GM12872 (cell line): ENCODE measurements around the gene CYSTM1.
A peak's percentile ranks its signal among the peaks of the same experiment; 100 is the strongest.

ENCODE experiments used
- TF ChIP-seq, protein P1 (sequence below): IDR thresholded peaks from 3 replicates; pipeline ENCODE4 v1.5.1; 2011; ENCODE audit warnings: low read depth, mild to moderate bottlenecking, low read length, moderate library complexity; ENCODE audit not compliant: insufficient read depth

The CYSTM1 gene

DNA sequence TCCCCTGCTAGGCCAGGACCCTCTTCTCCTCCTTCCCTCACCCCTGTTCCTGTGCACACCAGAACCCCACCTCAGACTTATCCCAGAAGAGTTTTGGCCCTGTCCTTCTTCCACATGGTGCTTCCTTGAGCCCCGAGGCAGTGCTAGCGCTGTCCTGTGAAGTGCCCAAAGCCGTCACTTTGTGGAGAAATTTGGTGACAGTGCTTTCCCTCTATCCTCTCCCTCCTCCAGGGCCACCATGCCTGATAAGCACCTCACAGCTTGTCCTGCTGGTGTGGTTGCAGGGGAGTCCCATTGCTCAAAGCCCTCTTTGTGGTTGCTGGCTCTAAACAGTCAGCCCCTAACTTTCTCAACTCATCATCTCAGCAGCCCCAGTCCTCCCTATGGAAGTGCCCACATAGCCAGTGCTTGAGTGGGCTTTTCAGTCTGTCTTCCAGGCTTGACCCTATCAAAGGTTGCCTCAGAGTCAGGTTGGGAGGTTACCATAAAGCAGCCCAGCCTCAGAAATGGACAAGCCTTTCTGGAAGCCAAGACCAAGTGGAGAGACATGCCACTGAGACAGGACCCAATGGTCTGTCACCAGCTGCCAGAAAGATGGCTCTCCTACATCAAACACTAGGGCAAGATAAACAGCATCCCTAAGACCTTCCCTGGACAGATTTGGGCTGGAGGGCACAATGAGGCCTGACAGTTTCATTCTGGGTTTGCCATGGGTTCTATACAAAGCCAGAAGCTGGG is 31.3 kb upstream of the CYSTM1 start:
- TF ChIP-seq, protein P1, sequence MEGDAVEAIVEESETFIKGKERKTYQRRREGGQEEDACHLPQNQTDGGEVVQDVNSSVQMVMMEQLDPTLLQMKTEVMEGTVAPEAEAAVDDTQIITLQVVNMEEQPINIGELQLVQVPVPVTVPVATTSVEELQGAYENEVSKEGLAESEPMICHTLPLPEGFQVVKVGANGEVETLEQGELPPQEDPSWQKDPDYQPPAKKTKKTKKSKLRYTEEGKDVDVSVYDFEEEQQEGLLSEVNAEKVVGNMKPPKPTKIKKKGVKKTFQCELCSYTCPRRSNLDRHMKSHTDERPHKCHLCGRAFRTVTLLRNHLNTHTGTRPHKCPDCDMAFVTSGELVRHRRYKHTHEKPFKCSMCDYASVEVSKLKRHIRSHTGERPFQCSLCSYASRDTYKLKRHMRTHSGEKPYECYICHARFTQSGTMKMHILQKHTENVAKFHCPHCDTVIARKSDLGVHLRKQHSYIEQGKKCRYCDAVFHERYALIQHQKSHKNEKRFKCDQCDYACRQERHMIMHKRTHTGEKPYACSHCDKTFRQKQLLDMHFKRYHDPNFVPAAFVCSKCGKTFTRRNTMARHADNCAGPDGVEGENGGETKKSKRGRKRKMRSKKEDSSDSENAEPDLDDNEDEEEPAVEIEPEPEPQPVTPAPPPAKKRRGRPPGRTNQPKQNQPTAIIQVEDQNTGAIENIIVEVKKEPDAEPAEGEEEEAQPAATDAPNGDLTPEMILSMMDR, result no peak

DNA sequence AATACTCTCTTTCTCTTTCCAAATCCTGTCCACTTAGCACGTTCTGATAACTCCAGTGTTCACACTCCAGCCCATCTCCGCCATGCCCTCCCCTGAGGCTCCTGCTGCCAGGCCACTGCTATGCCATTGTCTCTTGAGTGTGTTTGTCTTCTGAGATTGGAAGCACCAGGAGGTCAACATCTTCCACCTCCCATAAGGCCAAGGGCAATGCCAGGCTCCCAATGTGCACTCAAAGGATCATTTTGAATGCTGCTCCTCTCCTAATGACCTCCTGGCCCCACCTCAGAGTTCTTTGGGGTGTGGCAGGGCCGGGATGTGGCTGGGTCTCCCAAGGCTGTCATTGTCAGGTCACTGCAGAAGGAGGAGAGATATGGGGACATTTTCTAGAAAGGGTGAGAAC is 29.7 kb upstream of the CYSTM1 start:
- TF ChIP-seq, protein P1, result 0 out of 3 replicates have a peak, but pooled peaks have one; percentile 2

DNA sequence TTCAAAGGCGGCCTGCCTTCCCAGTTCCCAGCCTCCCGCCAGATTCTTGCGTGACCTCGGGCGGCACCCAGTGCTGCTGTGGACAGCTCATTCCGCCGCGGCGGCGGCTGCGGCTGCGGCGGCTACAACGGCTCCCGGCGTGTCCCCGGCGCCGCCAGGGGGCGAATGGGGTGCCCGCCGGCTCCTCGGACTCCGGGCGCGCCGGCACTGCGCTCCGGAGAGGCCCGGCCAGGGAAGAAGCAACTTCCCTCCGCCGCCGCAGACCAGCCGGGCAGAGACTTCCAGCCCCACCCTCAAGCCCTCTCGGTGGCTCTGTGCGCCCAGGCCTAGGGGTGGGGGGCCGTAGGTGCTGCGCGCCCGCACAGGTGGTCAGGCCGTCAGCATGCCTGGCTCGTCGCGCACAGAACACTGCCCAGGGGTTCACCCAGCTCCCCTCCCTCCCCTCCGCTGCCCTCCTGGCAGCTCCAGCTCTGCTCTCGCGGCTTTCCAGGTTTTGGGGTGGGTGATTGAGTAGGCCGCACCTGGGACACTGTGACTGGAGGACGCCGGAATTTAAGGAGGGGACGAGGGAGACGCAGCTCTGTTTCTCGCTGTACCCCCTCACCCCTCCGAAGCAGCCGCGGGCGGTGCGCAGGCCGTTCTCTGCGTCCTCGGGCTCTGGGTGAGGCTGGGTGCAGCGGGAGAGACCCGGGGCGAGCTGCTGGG is 29.0 kb upstream of the CYSTM1 start:
- TF ChIP-seq, protein P1, result peak; percentile 60

DNA sequence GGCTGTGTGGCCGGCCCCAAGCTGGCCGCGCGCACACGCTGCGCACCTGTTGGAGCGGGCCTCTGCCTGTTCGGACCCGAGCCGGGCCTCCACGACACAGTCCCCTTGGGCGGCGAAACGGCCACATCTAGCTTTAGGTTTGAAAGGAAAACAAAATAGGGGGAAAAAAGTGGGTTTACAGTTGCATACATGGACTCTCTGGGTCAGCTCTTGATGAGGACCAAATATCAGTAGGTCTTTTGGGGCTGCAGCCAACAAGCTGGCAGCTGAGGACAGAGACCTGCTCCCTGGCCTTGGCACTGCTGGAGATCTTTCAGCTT is 28.5 kb upstream of the CYSTM1 start:
- TF ChIP-seq, protein P1, result no peak

DNA sequence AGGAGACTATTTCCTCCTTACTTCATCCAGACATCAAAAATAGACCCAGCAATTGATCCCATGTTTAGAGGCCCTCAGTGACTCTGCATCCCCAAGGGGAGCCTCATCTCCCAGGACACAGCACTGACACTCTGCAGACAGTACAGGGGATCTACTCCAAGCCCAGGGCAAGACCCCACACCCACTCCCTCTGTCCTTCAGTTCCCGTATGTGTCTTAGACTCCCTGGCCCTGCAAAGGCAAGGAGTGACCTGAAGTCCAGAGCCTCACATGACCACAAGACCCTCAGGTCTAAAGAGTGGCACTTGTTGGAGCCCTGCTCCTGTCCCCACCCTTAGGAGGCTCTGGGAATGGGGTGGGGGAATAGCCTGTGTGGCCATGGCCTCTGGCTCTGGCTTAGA is 27.5 kb upstream of the CYSTM1 start:
- TF ChIP-seq, protein P1, result no peak

DNA sequence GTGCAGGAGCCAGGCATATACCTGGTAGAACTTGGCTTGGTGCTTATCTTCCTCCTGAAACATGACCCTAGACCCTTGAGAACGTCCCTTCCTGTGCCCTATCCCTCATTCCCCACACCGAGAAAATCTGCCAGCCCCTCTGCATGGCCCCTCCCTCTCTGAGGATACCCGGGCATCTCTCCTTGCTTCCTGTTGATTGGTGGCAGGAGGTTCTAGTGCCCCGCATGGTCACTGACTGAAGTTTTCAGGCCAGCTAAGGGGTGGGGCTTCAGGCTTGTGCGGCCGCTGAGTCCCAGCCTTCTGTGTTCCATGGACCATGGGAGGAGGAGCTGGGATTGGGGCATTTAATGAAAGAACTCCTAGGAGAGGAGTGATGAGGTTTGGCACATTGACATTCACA is 26.5 kb upstream of the CYSTM1 start:
- TF ChIP-seq, protein P1, result no peak

DNA sequence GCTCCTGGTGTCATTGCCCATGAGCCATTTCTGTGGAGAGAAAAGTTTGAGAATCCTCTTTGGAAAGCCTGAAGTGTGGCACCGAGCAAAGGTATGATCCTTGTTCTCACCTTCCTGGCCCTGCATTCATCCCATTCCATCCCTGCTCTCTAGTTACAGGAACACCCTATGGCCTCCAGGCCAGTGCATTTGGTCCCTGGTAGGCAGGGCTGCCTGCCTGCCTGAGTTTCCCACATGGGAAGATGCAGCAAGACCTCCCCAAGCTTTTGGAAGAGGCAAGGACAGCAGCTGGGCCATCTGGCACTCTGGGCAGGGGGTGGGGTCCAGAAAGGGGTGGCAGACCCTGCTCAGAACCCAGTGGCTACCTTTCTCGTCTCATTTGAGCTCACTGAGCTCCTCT is 24.8 kb upstream of the CYSTM1 start:
- TF ChIP-seq, protein P1, result no peak
